Upper lobe of left lung (tissue), 6 donors: ENCODE measurements around the gene EYS. TPM values are rescaled to one million over a fixed set of nuclear protein-coding genes. Genes with fewer than 3 reads are reported as not detected.

ENCODE experiments used
- ATAC-seq, 2 donors: fragments of 200-7000 bp; cut with Tn5 transposase; one replicate each; pipeline ENCODE4 v1.9.1; 2022; ENCODE audit warnings: mild to moderate bottlenecking in 2 of 2, moderate library complexity in 2 of 2; ENCODE audit not compliant: low FRiP score in 2 of 2
- DNase-seq, 2 donors: peaks; one replicate each; pipeline ENCODE4 v3.0.0-alpha.2; 2019 to 2020
- H3K27ac ChIP-seq, 4 donors: fragments of 200-600 bp; sonication (generic); one replicate each; pipeline ENCODE4 v1.5.1; 2016 to 2019
- H3K27me3 ChIP-seq, 4 donors: fragments of 200-600 bp; sonication (generic); one replicate each; pipeline ENCODE4 v1.5.1; 2017 to 2019
- H3K36me3 ChIP-seq, 4 donors: fragments of 200-600 bp; sonication (generic); one replicate each; pipeline ENCODE4 v1.5.1; 2016 to 2019
- H3K4me1 ChIP-seq, 4 donors: fragments of 200-600 bp; sonication (generic); one replicate each; pipeline ENCODE4 v1.5.1; 2018 to 2019
- H3K4me3 ChIP-seq, 4 donors: fragments of 200-600 bp; sonication (generic); one replicate each; pipeline ENCODE4 v1.5.1; 2017 to 2019; ENCODE audit warnings: mild to moderate bottlenecking in 2 of 4, moderate library complexity in 1 of 4
- H3K9me3 ChIP-seq, 4 donors: fragments of 200-600 bp; sonication (generic); one replicate each; pipeline ENCODE4 v1.5.1; 2018 to 2019
- EP300 ChIP-seq, 4 donors: sonication (generic); formaldehyde crosslinking; IDR thresholded peaks; one replicate each; pipeline ENCODE4 v1.5.1; 2017; ENCODE audit warnings: antibody characterized with exemption in 4 of 4, control low read depth in 2 of 4
- POLR2A ChIP-seq, 4 donors: fragments of 450-650 bp; IDR thresholded peaks; one replicate each; pipeline ENCODE4 v1.5.1; 2016 to 2017; ENCODE audit warnings: antibody characterized with exemption in 4 of 4, mild to moderate bottlenecking in 2 of 4
- POLR2AphosphoS5 ChIP-seq, 2 donors: sonication (generic); formaldehyde crosslinking; IDR thresholded peaks; one replicate each; pipeline ENCODE4 v1.5.1; 2017; ENCODE audit warnings: antibody characterized with exemption in 2 of 2
- WGBS, 2 donors: methylation state at CpG; one replicate each; pipeline ENCODE4 v1.1.5; 2017 to 2018; 5-methylcytosine and 5-hydroxymethylcytosine counted together
- total RNA-seq, 6 donors: library from RNA; depleted of rRNA in 4 of 6; stranded (reverse); fragments of >200 nt in 4 of 6; gene quantifications; one replicate each; pipeline versions ENCODE4 v1.1.0 to v1.2.1, GENCODE V29; 2016 to 2021
- TF ChIP-seq, protein P1 (sequence below), 6 experiments: fragments of 450-650 bp in 4 of 6; fragments of 200-600 bp in 2 of 6; sonication (generic) in 2 of 6; IDR thresholded peaks; one replicate each; pipeline ENCODE4 v1.5.1; 2016 to 2019; ENCODE audit warnings: antibody characterized with exemption in 6 of 6
- donor health status: DM: no; HTN: no; CAD: no; lungs with moderate emphysema.
- donor health status: DM: no; HTN: yes; CAD: no; lungs with severe emphysema.

Gene EYS
- total RNA-seq, 6 donors from 2014 or later = under 0.01 to 0.46 (median 0.28) TPM; not detected in 2

DNA sequence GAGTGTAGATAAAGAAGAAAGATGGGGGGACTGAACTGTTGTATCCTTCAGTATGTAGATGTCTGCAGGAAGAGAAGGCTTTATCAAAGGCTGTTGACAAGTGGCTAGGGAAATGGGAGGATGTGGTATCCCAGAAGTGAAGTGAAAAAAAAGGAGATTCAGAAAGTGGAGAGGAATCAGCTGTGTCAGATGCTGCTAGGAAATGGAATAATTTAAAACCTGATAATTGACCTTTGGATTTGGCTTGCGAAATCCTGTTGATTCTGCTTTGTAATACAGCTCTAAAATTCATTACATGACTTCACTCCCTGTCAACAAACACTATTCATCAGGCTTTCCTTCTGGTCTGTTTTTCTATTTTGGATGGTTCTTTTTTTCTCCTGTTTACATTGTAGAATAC is 2029.7 kb downstream of the EYS start:
- no peaks in the 10 kb centered on the region for H3K9me3 ChIP-seq
- 71 to 94% methylated on average over 1 of the region's 1 CpG for WGBS, 2 donors
- no peak overlapping the region for H3K4me3 ChIP-seq
- peaks cover 0 to 40% (median 36%) of the 10 kb centered on the region in 4 donors for H3K4me1 ChIP-seq
- TF ChIP-seq POLR2AphosphoS5 (IDR thresholded peaks at IDR 0.05) = no peak
- TF ChIP-seq, protein P1, sequence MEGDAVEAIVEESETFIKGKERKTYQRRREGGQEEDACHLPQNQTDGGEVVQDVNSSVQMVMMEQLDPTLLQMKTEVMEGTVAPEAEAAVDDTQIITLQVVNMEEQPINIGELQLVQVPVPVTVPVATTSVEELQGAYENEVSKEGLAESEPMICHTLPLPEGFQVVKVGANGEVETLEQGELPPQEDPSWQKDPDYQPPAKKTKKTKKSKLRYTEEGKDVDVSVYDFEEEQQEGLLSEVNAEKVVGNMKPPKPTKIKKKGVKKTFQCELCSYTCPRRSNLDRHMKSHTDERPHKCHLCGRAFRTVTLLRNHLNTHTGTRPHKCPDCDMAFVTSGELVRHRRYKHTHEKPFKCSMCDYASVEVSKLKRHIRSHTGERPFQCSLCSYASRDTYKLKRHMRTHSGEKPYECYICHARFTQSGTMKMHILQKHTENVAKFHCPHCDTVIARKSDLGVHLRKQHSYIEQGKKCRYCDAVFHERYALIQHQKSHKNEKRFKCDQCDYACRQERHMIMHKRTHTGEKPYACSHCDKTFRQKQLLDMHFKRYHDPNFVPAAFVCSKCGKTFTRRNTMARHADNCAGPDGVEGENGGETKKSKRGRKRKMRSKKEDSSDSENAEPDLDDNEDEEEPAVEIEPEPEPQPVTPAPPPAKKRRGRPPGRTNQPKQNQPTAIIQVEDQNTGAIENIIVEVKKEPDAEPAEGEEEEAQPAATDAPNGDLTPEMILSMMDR (IDR thresholded peaks at IDR 0.05) = no peak
- TF ChIP-seq POLR2A (IDR thresholded peaks at IDR 0.05) = no peak
- no peak for TF ChIP-seq EP300 (IDR thresholded peaks at IDR 0.05)
- no peak overlapping the region for H3K27ac ChIP-seq
- no peaks in the 10 kb centered on the region for H3K27me3 ChIP-seq
- no peak for DNase-seq
- peak in 1 of 2 donors; percentile 53 for ATAC-seq
- peaks cover 0 to 8% (median 0%) of the 10 kb centered on the region in 4 donors for H3K36me3 ChIP-seq

DNA sequence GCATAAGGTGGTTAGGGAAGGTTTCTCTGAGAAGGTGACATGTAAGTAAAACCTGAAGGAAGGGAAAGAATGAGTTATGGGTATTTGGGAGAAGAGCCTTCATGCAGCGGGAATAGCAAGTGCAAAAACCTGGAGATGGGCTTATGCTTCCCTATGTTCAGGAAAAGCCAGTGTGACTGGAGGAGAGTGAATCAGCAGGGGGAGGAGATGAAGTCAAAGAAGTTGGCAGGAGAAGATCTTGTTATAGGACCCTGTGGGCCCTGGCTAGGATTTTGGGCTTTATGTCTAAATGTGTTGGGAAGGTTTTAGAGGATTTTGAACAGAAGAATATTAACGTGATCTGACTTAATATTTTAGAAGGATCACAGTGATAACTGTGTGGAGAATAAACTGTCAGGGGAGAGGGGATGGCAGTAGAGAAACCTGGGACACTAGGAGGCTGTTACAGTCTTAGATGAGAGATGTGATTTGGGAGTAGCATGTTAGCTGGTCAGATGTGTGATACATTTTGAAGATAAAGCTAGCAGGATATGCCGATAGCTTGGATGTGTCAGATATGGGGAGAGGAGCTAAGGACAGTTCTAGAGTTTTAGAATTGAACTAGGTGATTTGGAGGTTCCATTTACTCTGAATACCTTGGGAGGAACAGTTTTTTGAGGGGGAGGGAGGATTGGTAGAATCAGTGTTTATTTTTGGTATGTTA is 2030.5 kb downstream of the EYS start:
- Histone ChIP-seq H3K27me3 (no peaks in the 10 kb centered on the region), H3K4me3 (no peak overlapping the region), H3K9me3 (no peaks in the 10 kb centered on the region), H3K4me1 (peaks cover under 1 to 41% (median 36%) of the 10 kb centered on the region in 4 donors), H3K36me3 (peaks cover 0 to 8% (median 0%) of the 10 kb centered on the region in 4 donors), H3K27ac (no peak overlapping the region)
- WGBS, 2 donors = 95% methylated on average over 3 of the region's 3 CpGs
- TF ChIP-seq POLR2A (IDR thresholded peaks at IDR 0.05) = no peak
- TF ChIP-seq POLR2AphosphoS5 (IDR thresholded peaks at IDR 0.05) = no peak
- TF ChIP-seq EP300 (IDR thresholded peaks at IDR 0.05) = no peak
- TF ChIP-seq, protein P1 (IDR thresholded peaks at IDR 0.05) = no peak
- DNase-seq (no peak), ATAC-seq (peak in 1 of 2 donors; percentile 61)

DNA sequence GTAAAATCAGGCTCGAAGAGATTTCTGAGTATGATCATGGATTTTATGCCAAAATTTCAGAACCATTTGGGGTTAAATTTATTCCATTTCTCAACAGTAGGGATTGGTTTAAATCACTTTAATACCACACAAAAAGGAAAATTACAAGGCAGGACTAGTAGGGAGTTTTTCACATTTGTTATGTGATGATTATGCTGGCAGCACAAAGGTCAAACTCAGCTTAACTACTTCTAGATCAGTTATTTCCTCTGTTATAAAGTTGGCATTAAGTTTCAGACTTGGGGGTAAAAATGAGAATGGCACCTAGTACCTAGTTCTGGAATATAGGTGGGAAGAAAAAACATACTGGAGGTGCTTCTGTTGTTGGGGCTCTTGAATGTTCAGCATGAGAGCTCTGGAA is 2031.9 kb downstream of the EYS start:
- Histone ChIP-seq H3K36me3 (peaks cover 0 to 3% (median 0%) of the 10 kb centered on the region in 4 donors), H3K4me1 (peaks cover 5 to 52% (median 40%) of the 10 kb centered on the region in 4 donors), H3K27ac (no peak overlapping the region), H3K9me3 (no peaks in the 10 kb centered on the region), H3K4me3 (no peak overlapping the region), H3K27me3 (no peaks in the 10 kb centered on the region)
- 85 to 93% methylated on average over 1 of the region's 1 CpG for WGBS, 2 donors
- TF ChIP-seq POLR2AphosphoS5 (IDR thresholded peaks at IDR 0.05) = no peak
- no peak for TF ChIP-seq EP300 (IDR thresholded peaks at IDR 0.05)
- TF ChIP-seq, protein P1 (IDR thresholded peaks at IDR 0.05) = no peak
- TF ChIP-seq POLR2A (IDR thresholded peaks at IDR 0.05) = no peak
- DNase-seq = no peak
- ATAC-seq = no peak

DNA sequence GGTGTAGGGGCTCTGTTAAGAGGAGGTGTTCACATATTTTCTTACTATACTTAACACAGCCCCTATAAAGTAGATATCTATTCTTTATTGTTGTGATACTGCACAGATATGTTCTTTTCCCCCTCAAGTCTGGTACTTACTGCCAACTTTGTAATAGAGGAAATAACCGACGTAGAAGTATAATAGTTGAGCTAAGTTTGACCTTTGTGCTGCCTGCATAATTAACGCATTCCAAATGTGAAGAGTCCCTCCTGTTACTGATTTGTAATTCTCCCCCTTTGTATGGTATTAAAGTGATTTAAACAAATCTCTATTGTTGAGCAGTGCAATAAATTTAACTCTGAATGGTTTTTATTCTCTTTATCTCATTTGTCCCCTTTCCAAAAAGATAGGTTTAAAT is 2032.4 kb downstream of the EYS start:
- Histone ChIP-seq H3K4me3 (no peak overlapping the region), H3K36me3 (peaks cover 0 to 3% (median 0%) of the 10 kb centered on the region in 4 donors), H3K27me3 (no peaks in the 10 kb centered on the region), H3K27ac (no peak overlapping the region), H3K4me1 (peaks cover 5 to 53% (median 40%) of the 10 kb centered on the region in 4 donors), H3K9me3 (no peaks in the 10 kb centered on the region)
- ATAC-seq = no peak
- DNase-seq = no peak
- TF ChIP-seq, protein P1 (IDR thresholded peaks at IDR 0.05) = no peak
- TF ChIP-seq POLR2AphosphoS5 (IDR thresholded peaks at IDR 0.05) (no peak), EP300 (IDR thresholded peaks at IDR 0.05) (no peak), POLR2A (IDR thresholded peaks at IDR 0.05) (no peak)
- 51 to 59% methylated on average over 3 of the region's 3 CpGs for WGBS, 2 donors

DNA sequence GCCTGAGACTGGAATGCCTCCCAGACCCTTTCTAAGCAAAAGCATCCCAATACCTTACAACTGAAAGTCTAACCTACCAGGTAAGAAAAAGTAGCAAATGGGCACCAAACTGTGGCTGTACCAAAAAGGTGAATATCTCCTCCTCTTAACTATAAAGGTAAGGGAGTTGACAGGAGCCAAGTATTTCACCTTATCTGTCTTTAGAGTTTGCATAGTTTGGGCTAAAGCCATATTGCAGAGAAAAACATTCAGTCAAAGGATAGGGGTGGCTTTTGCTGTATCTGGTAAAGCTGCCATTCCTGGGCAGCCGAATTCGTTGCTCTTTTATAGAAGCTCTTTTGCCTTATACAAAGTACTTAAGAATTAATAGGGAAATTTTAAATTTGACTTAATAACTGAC is 2033.3 kb downstream of the EYS start:
- WGBS, 2 donors = 75 to 86% methylated on average over 2 of the region's 2 CpGs
- Histone ChIP-seq H3K4me3 (no peak overlapping the region), H3K4me1 (peaks cover 5 to 53% (median 42%) of the 10 kb centered on the region in 4 donors), H3K9me3 (no peaks in the 10 kb centered on the region), H3K36me3 (peaks cover 0 to 3% (median 0%) of the 10 kb centered on the region in 4 donors), H3K27me3 (no peaks in the 10 kb centered on the region), H3K27ac (no peak overlapping the region)
- no peak for DNase-seq
- TF ChIP-seq EP300 (IDR thresholded peaks at IDR 0.05) (no peak), POLR2AphosphoS5 (IDR thresholded peaks at IDR 0.05) (no peak)
- TF ChIP-seq, protein P1 (IDR thresholded peaks at IDR 0.05) = no peak
- ATAC-seq = no peak
